GM21737 (cell line): ENCODE measurements around the gene MLIP.
A peak's percentile ranks its signal among the peaks of the same experiment; 100 is the strongest.

Experiments used
- ATAC-seq: cut with Tn5 transposase; IDR thresholded peaks from one replicate; pipeline ENCODE4 v1.9.1; 2021; ENCODE audit warnings: mild to moderate bottlenecking, moderate library complexity; ENCODE audit not compliant: unreplicated experiment

MLIP gene

DNA sequence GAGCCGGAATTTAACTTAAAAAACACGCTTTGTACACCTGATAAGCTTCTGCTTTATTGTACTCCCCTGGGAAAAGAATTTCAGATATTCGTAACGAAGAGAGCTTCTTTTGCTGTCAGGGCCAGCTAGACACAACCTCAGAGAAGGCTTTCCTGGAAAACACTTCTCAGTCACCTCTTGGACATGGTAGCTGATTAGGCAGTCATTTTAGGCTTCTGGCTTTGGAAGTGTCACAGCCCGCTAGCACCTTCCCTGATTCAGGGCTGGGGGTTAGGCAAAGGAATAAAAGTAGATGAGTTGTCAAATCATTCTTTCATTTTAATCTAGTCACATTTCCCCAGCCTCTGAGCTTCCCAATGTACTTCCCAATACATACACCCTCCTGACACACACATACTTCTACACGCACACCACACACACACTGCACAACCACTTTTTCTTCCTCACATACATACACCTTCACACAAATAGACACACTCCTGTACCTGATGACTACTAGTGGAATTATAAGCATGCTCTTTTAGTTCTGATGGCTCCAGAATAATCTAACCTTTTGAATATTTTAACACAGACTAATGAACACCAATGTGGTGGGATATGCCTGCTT is 162.1 kb downstream of the MLIP start:
- no peak for ATAC-seq

DNA sequence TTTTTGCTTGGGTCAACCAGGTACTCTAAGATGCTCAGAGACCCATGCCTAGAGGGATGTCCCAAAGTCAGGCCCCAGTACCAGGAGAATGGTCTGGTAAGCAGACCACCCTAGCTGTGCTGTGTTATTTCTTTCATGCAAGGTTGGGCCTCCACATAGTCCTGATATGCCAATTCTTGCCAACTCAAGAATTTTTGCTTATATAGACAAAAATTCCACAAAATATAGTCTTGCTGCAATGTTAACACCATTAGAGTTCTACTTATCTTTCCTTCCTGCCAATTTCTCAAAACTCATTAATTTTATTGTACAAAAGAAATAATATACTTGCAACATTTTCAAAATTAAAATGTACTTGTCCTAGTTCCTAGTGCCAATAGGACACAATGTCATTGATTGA is 163.1 kb downstream of the MLIP start:
- no peak for ATAC-seq

DNA sequence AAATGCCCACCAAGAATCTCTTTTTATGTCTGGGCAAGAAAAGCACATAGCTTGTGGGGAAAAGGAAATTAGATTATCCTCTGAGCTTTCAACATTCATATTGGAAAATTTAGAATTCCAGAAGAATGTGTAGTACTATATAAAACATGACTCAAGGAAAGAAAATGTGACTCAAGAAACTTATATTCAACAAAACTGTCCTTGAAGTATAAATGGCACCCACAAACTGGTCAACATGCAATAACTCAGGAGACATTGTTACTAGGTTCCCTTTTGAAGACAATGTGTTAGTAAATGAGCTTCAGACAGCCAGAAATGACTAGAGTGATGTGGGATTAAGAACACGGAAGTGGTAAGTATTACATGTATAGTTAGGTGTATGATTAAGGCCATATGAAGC is 170.9 kb downstream of the MLIP start:
- ATAC-seq, result no peak

DNA sequence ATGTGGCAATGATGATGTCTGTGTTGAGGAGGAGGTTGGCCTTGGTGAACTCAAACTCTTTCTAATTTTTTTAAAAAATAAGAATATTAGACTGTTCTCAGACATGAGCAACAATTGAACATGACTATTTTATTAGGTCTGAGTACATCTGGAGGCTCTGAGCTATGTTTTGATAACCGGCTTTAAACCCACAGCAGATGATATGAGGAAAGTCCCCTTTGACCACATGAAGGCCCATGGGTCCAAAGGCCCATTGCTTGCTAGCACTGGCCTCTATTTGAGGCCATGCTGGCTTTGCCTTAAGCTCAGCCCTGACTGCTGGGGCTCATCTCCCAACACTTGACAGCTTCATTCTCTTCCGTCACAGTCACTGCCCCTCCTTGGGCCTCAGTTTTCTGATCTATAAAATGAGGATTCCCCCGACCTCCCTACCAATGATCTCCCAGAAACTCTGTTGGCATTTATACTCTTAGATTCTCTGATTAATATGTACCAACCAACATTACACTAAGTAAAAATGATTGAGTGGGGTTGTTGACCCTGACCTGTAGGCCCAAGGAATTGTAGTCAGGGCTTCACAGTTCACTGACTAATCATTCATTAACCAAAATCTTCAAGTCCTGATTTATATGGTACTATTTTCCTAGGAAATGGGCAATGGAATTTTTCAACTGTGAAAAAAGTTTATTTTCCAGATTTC is 173.1 kb downstream of the MLIP start:
- no peak for ATAC-seq

DNA sequence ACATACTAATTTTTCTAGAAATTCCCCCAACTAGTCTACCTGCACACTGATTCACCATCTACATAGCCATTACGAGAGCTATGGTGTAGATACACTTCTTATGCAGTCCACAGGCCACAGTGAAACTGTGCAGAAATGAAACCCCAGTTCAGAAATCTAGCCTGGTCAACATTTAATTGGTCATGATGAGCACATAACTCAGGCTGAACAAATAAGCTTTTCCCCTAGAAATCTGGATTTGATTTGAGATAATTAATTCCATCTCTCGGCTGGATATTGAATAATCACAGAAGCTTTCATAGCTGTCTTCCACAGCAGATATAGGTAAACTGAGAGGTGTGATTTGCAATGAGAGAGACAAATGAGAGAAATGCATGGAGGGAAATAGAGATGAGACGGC is 174.4 kb downstream of the MLIP start:
- no peak for ATAC-seq

DNA sequence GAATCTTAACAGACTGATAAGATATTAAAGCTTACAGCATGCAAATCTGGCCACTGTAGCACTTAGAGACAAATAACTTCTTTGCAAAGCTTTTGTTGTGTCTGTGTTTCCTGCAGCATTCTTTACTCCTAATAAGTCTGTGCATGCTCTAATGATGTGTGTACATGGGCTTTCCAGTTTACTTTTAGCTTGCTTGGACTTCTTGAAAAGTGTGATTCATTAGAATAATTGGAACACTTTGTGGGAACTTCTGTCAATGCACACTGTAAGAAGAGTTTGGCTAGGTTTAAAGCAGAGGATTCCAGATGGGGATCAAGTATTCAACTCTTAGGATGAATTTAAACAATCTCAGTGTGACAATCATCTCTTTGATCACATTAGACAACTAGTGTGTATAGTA is 174.9 kb downstream of the MLIP start:
- ATAC-seq, result no peak

DNA sequence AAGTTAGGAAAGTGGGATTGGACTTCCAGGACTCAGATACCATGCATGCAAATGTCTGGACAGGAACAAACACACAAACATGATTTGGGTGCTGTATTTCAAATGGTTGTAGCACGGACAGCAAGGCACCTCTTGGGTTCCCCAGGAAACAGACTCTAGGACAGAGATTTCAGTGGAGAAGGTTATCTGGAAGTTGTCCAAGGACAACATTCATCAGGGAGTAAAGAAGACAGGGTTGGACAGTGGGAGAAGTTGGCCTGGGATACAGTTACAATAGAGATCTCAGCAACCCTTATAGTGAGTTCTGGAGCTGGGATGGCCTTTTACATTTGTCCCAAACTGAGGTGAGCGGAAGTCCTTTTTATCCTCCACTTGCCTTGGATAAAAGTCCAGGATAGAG is 177.2 kb downstream of the MLIP start:
- no peak for ATAC-seq

DNA sequence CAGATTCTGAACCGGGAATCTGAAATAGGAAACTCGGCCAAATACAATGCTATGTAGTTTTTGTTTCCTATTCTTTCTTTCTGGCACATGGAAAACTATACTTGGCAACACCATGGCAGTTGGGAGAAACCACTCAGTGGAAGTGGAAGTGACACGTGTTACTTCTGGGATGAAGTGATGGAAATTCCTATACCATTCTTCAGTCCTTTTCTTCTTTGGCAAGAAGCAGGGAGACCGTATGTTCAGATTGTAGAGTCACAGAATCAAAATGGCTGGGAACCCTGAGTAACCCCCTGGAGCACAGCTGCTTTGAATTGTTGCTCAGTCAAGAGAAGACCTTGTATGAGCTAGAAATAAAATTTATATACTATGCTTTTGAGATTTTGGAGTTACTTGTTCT is 178.2 kb downstream of the MLIP start:
- no peak for ATAC-seq

DNA sequence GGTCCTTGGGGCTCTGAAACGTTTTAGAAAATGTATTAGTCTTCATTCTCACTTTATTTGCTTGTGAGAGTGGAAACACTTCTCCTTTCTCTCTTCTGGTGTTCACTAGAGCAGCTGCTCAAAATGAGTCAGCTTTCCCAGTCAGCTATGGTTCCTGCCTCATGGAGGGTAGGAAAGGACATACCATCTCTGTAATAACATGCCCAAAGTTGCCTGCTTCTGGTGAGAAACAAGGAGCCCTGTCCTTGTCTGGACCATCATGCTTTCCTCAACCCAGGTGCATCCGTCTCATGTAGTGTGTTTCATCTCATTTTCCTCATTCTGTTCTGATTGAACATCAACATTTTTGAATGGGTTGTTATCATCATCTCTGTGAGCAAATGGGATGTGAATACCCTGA is 179.9 kb downstream of the MLIP start:
- ATAC-seq, result peak; percentile 64

DNA sequence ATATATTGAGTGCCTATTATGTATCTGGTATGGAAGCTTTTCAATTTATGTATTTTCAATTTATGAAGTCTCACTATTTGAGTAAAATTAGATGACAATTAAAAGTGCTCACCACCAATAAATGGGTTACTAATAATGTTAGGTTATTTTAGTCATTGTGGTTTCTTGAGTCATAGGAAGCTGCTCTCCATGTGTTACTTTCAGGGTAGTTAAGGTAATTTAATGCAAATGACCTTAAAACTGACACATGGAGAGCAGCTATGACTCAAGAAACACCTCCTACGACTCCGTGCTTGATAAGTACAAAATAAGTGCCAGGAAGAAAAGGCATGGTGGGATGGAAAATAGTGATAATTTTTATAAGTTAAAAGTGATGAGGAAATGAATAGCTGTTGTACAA is 180.5 kb downstream of the MLIP start:
- peak; percentile 95 for ATAC-seq

DNA sequence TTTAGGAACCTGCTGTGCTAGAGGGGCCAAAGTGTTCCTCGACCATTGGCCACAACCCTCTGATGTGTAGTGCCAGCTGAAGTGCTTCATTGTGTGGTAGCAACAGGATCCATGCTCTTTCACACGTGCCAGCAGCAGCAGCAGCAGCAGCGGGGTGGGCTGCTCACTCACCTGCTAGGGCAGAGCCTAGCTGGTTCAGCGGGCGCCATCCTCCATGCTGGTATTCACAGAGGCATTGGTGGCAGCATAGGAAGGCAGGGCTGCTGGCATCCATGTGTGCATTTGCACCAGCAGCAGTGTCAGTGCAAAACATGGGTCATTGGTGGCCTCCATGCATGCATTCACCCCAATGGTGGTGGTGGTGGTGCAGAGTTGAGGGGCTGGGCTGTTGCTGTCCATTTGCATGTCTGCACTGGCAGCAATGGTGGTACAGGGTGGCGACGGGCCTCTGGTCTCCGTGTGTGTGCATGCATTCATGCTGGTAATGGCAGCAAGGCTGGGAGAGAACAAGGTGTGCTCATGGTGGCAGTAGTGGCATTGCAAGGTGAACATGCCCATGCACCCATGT is 183.8 kb downstream of the MLIP start:
- ATAC-seq, result no peak

DNA sequence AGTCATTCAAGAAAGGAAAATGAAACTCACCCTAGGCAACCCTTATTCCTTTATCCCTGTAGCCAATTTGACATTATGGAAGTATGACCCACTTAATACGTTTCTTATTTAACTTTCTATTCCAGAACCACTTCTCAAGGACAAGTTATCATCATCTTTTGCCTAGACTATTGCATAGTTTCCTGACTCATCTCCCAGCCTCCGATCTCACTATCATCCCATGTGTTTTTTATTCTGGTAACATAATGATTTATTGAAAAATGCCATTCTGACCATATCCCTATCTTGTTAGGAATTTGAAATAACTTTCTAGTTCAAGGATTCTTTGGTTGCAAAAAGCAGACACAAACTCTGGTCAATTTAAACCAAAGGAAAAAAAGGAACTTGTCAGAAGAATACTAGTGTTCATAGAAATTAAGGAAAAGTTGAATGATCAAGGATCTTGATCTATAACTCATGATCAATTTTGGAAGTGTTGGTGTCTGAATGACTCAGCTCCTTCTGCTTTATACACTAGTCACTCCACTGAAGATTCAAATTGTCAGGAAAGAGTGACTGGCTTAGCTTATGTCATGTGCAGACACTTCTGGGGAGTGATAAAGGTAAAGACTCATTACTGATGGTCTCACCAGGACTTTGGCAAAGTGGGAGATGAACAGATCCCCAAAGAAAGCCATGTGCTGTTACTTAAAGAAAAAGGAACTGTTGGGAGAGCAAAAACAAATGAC is 188.5 kb downstream of the MLIP start:
- no peak for ATAC-seq

DNA sequence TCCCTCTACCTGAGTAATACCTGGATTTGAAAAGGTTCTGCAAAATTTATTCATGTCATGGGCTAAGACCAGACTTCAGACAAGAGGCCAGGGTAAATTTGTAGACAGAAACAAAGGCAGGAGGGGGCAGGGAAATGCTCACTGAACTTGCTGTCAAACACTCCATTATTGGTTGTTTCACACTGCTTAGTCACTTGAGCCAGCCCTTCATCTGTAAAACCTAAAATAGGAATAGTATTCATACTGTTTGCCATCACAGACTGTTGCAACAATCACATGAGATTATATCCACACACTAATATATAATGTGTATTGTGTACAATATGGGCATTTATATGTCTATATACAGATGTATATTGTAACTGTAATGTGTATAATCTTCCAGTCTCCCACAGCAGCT is 190.5 kb downstream of the MLIP start:
- ATAC-seq, result no peak

DNA sequence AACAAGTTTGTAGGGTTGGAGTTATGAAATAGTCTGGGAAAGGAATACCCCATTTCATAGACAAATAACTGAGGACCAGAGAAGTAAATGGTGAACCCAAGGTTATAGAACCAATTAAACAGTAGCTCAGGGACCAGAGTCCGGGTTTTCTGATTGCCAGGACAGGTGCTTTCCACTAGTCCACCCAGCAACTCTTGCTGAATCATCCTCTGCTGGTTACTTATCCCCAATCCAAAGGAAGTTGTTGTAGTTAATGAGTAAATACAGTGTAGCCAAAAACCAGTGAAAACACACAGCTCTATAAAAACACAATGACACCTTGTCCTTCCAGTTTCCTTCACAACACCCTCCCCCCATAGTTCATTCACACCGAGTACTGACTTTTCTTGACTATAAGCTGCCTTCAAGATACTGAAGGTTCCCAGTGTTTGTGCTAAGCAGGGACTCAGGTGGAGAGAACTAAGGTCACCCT is 196.2 kb downstream of the MLIP start:
- ATAC-seq, result peak; percentile 70

DNA sequence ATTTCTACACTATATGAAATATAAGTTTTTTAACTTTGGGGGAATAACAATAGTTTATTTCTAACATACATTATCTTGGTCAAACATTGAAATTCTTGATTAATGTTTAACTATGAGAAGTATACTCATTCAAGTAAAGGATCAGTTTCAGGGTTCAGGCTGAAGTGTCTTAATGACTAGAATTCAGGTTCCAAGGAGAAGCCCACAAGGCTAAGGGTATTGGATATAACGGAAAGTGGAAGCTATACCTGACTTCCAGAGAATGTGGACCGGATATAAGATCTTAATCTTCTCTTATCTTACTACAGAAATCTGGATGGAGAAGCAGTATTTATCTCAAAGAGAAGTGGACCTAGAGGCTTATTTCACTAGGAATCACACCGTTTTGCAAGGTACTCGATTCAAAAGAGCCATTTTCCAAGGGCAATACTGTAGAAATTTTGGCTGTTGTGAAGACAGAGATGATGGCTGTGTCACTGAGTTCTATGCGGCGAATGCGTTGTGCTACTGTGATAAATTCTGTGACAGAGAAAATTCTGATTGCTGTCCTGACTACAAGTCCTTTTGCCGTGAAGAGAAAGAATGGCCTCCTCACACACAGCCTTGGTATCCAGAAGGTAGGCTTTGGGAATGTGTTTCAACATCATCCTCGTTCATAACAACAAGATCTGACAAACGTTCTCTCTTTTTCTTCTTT is 197.2 kb downstream of the MLIP start, which contains the start of gene TINAG:
TSS of gene TINAG (plus strand) at position 153 of the 697 bp plus-strand sequence. CDS start at position 263, 110 bp downstream.
- ATAC-seq, result no peak

DNA sequence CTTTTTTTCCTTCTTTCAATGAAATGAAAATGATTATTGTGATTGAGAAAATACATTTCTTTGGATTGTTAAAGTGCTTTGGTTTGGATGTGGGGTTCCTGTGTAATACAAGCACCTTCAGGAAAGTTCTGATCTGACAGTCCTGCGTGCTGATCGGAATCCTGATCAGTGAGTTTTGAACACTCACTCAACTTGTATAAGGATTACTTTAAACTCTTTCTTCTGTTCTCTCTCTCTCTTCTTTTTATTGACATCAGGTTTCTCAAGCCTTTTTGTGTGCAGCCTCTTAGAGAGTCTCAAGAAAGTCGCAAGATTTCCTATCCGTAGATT is 197.7 kb downstream of the MLIP start:
- ATAC-seq, result no peak

DNA sequence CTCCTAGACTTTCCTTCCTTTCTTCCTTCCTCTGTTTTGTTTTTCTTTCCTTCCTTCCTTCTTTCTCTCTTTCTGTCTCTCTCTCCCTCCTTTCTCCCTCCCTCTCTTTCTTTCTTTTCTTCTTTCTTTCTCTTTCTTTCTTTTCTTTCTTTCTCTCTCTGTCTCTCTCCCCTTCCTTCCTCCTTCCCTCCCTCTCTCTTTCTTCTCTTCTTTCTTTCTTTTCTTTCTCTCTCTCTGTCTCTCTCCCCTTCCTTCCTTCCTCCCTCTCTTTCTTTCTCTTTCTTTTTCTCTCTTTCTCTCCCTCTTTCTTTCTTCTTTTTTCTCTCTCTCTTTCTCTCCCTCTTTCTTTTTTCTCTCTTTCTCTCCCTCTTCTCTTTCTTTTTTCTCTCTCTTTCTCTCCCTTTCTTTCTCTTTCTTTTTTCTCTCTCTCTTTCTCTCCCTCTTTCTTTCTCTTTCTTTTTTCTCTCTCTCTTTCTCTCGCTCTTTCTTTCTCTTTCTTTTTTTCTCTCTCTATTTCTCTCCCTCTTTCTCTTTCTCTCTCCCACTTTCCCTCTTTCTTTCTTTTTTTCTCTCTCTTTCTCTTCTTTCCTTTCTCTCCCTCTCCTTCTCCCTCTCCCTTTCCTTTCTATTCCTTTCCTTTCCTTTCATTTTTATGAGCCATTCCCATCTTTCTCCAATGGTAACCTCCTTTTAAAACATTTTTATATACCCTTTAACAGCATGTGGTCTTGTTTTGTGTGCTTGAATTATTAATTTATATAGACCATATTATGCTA is 199.3 kb downstream of the MLIP start:
- ATAC-seq, result no peak

DNA sequence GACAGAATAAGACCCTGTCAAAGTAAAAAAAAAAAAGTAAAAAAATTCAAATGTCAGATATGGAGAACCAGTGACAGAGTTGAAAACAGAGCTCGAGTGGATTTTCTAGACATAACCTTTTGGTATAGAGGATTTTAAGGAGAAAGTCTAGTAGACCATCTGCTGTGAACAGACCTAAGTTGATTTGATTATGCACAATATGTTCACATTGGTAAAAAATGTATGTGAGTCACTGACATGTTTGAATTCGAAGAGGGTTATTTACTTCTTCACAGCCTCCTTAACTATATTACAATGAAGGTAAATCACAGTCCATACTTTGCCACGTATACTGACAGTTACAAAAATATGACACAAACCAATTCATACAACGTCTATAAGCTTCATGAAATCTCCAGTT is 204.4 kb downstream of the MLIP start:
- ATAC-seq, result no peak
